PFSK-1 (cell line): ENCODE data around the gene TBCB.

Experiments
- REST ChIP-seq, 2 experiments: IDR thresholded peaks; 2 replicates each; pipeline versions ENCODE4 v1.6.1 to v1.8.0; 2011 to 2012; ENCODE audit warnings: low read depth in 2 of 2, low read length in 2 of 2, control low read depth in 1 of 2, inconsistent platforms in 1 of 2, mild to moderate bottlenecking in 1 of 2, moderate library complexity in 1 of 2; ENCODE audit not compliant: insufficient read depth in 1 of 2
- TAF1 ChIP-seq: IDR thresholded peaks from 2 replicates; pipeline ENCODE4 v1.6.1; 2012; ENCODE audit warnings: low read length, control low read depth, borderline replicate concordance; ENCODE audit not compliant: insufficient read depth

- TF ChIP-seq REST (IDR thresholded peaks at IDR 0.05; ENCODE audit: insufficient read depth in 1 of 2, low read depth in 2 of 2, low read length in 2 of 2) = no peak
- TF ChIP-seq TAF1 = no peak
Observed at GRCh38 chr19:36082916-36083315, 32.4 kb upstream of the TBCB start.
